Retinal pigment epithelial cell (primary cell): Measurements from ENCODE around the gene SLC9A9.

ENCODE experiments used
- DNase-seq: peaks from one replicate; pipeline ENCODE4 v3.0.0-alpha.2; 2010; ENCODE audit warnings: low read depth
- H3K4me3 ChIP-seq: 2 replicates; pipeline ENCODE4 v1.5.1; 2011; ENCODE audit warnings: mild to moderate bottlenecking, low read length, control low read depth, moderate library complexity
- TF ChIP-seq, protein P1 (sequence below): conservative IDR thresholded peaks from 2 replicates; pipeline ENCODE4 v1.5.1; 2011; ENCODE audit warnings: low read depth, low read length, control low read depth, inconsistent platforms

SLC9A9 gene

DNA sequence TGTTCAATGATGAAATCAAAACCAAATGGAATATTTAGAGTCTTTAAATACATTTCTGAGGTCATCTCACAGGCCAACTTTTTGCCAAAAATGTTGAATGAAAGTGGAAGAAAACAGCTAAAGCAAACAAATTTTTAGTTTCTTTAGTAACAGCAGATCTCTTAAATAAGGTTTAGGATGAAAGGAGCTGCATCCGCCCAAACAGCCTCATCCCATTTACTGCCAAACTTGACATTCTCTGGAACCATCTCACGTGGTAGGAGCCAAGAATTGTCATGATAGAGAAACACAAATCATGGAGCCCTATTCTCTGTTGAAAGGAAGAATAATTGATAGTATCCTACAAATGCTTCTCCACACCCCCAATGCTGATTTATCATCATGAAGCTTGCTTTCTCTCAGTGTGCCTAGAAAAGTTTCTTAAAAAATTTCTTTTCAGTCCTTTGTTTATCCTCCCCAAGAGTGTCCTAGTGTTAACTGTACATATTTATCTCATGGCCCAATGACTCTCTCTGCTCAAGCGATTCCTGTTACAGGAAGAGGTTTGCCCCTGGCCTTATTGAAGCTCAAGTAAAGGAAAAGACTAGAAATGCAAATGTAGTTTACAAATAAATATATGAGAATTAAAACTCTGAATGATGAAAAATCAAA lies 23.4 kb downstream of the SLC9A9 start:
- TF ChIP-seq, protein P1, sequence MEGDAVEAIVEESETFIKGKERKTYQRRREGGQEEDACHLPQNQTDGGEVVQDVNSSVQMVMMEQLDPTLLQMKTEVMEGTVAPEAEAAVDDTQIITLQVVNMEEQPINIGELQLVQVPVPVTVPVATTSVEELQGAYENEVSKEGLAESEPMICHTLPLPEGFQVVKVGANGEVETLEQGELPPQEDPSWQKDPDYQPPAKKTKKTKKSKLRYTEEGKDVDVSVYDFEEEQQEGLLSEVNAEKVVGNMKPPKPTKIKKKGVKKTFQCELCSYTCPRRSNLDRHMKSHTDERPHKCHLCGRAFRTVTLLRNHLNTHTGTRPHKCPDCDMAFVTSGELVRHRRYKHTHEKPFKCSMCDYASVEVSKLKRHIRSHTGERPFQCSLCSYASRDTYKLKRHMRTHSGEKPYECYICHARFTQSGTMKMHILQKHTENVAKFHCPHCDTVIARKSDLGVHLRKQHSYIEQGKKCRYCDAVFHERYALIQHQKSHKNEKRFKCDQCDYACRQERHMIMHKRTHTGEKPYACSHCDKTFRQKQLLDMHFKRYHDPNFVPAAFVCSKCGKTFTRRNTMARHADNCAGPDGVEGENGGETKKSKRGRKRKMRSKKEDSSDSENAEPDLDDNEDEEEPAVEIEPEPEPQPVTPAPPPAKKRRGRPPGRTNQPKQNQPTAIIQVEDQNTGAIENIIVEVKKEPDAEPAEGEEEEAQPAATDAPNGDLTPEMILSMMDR: no peak
- H3K4me3 ChIP-seq: no peak overlapping the region
- no peak for DNase-seq

DNA sequence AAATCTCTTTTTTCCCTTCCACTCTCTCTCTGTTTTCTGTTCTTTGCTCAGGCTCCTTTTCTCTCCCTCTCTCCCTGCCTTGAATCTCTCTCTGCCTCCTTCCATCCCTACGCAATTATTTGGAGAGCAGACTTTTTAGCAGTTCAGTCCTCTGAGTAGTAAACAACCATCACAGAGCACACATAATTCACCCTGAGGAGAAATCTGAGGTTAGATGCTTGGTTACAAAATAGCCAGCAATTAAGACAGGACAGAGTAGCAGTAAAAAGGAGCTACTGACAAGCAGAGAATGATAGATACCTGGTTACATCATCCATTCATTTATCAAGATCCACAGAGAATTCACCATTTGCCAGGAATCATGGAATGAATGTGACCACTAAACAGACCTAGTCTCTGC lies 25.5 kb downstream of the SLC9A9 start:
- TF ChIP-seq, protein P1: no peak
- no peak for DNase-seq

DNA sequence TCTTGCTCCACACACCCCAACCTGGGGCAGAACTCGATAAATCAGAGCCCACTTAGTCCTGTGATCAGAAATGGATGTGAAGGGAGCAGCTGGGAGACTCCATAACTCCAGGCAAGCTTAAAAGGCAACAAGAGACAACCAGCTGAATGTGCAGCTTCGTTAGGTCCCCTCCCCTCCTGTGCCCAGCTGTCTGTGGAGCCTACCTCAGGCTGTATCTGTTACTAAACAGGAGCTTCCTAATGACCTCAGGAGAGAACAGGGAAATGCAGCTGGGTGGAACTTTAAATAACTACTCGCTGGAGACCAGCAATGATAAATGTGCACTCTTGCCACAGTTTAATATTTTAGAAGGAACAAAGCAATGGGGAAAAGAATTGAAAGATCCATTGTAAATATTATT lies 25.9 kb downstream of the SLC9A9 start:
- no peak for DNase-seq

More for the DNA sequence above, 25.5 kb downstream of the SLC9A9 start:
- no peak overlapping the region for H3K4me3 ChIP-seq

DNA sequence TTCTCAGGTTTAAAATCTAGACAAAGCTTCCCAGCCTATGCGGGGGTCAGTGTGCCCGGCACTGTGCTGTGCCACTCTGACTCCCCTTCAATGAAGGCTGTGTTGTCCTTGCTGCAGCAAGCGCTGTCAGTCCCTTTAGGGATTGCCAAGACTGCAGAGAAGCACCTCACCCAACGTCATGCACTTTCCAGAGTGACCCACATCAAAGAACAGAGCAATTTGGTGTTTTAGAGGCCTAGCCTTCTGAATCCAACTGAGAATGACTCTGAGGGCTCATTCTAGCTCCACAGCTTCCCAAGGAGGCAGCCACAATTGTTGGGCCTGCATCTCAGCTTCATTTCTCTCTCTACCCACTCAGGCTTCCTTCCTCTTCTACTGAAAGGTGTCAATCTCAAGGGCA lies 26.4 kb downstream of the SLC9A9 start:
- TF ChIP-seq, protein P1: no peak
- no peak overlapping the region for H3K4me3 ChIP-seq

More for the DNA sequence above, 25.9 kb downstream of the SLC9A9 start:
- TF ChIP-seq, protein P1: no peak
- H3K4me3 ChIP-seq: no peak overlapping the region

DNA sequence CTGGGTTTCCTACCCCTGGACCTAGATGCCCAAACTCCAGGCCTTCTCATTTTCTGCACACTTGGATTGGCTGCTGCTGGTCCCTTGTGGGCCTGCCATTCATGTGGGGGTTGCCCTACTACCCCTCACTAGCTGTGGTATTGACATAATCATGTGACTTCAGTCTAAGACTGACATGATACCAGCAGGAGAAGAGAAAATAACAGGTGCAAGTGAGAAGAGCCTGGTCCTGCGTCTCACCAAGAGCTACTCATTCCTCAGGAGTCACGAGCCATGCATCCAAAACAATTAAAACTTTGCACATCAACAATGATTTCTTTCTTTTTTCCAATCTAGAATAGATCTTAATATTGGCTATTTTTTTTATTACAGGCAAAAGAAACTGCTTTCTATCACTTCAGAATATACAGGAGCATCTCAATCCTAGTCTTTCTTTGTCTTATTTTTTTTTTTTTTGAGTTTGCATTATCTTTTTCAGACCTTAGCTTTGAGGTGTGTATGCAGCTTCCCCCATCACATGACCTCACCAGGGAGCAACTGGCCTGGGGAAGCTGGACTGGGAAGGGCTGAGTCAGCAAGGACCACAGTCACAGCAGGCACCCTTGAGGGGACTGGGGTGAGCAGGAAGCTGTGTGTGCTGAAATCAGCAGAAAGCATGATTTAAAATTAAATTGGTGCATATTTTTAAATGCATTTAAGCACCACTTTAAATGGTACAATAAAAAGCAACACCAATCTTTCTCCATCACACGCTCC lies 27.6 kb downstream of the SLC9A9 start:
- DNase-seq: no peak
- TF ChIP-seq, protein P1: no peak

More for the DNA sequence above, 26.4 kb downstream of the SLC9A9 start:
- DNase-seq: no peak

DNA sequence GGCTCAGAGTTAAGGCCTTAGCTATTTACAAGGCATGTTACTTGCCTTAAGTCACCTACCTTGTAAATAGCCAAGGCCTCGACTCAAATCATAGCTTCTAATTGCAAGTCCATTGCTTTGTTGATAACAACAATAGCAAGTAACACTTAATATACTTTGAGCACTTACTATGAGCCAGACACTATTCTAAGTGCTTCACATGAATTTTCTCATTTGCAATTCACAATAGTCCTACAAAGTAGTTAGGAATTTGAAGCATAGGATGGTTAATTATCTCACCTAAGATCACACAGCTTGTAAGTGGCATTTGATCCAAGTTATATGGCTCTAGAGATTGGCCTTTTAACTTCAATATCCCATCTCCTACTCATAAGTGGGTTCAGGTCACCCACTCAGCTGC lies 28.4 kb downstream of the SLC9A9 start:
- no peak overlapping the region for H3K4me3 ChIP-seq
- TF ChIP-seq, protein P1: no peak
- DNase-seq: no peak

More for the DNA sequence above, 27.6 kb downstream of the SLC9A9 start:
- H3K4me3 ChIP-seq: no peak overlapping the region
